ENCODE results near the gene ERCC3. TPM values are rescaled to one million over a fixed set of nuclear protein-coding genes. Genes with fewer than 3 reads are reported as not detected.
A peak's percentile ranks its signal among the peaks of the same experiment; 100 is the strongest.

Gene ERCC3
- total RNA-seq, 2 experiments from 2014 or later, result 40.0 to 44.0 TPM

DNA sequence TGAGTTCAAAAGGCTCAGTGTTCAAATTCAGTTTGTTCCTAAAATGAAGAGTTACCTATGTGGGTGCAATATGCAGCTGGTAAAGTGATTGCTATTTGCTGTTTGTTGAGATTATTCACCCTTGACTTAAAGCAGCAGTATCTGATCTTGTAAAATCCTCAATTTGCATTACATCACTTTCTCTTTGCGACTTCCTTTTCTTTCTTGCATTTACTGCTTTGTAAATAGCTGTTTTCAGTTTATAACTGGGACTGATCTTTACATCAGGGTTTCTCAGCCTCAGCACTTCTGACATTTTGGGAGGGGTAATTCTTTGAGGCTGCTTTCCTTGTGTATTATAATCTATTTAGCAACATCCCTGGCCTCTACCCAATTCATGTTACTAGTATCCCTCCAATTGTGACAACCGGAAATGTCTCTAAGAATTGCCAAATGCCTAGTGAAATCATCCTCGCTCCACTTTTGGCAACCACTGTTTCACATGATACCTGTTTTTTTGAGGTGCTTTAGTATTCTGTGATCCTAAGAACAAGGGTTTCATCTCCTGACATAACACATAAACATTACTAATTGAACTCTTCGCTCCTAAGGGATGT, 12.1 kb upstream of the ERCC3 start:
- CTCF ChIA-PET, result interaction anchor here (1.7 kb wide), 1 partner anchor 173 kb away, joined by 4 read pairs; no protein-coding TSS in a partner anchor
- Histone ChIP-seq H3K4me3 (ENCODE audit: low read length) (no peak overlapping the region), H3K27ac (ENCODE audit: low read depth in 1 of 2, low read length in 2 of 2) (no peak overlapping the region), H3K36me3 (ENCODE audit: insufficient read depth, low read length) (peaks cover 44% of the 10 kb centered on the region), H3K9me3 (ENCODE audit: control insufficient read depth in 1 of 2, insufficient read depth in 1 of 2, low read length in 2 of 2) (no peaks in the 10 kb centered on the region), H3K4me1 (ENCODE audit: insufficient read depth, low read length) (no peaks in the 10 kb centered on the region), H3K27me3 (ENCODE audit: control insufficient read depth in 1 of 2, insufficient read depth in 2 of 2, low read length in 2 of 2) (no peaks in the 10 kb centered on the region)
- H3K27ac Mint-ChIP-seq, result peak overlapping the region; percentile 39
- H3K4me1 Mint-ChIP-seq (ENCODE audit: low read depth), result no peaks in the 10 kb centered on the region
- H3K36me3 Mint-ChIP-seq (ENCODE audit: low read depth), result peaks cover 52% of the 10 kb centered on the region
- no peak for DNase-seq
- intact Hi-C loops (cut with DNase I, micrococcal nuclease), result no loop called here
- TF ChIP-seq, protein P1, sequence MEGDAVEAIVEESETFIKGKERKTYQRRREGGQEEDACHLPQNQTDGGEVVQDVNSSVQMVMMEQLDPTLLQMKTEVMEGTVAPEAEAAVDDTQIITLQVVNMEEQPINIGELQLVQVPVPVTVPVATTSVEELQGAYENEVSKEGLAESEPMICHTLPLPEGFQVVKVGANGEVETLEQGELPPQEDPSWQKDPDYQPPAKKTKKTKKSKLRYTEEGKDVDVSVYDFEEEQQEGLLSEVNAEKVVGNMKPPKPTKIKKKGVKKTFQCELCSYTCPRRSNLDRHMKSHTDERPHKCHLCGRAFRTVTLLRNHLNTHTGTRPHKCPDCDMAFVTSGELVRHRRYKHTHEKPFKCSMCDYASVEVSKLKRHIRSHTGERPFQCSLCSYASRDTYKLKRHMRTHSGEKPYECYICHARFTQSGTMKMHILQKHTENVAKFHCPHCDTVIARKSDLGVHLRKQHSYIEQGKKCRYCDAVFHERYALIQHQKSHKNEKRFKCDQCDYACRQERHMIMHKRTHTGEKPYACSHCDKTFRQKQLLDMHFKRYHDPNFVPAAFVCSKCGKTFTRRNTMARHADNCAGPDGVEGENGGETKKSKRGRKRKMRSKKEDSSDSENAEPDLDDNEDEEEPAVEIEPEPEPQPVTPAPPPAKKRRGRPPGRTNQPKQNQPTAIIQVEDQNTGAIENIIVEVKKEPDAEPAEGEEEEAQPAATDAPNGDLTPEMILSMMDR (IDR thresholded peaks at IDR 0.05), result no peak
- ATAC-seq (ENCODE audit: poor library complexity), result no peak
- POLR2A ChIA-PET, result no interaction called here
- no peaks in the 10 kb centered on the region for H3K9me3 Mint-ChIP-seq
- H3K27me3 Mint-ChIP-seq, result no peaks in the 10 kb centered on the region
- H3K4me3 Mint-ChIP-seq, result no peak overlapping the region

DNA sequence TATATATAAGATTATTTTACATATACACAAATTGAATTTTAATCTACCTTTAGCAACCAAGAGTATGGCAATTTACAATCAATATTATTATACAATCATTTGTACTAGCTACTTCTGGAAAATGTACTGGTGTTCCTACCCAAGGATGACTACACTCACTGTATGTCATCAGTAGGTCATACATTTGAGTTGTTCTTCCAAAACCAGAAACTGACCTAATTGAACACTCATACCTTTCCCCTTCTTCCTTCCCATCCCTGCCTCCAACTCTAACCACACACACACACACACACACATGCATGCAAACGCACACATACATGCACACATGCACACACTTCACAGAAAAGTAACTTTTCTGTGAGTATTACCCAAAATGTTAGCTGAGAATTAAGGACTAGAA, 8.2 kb upstream of the ERCC3 start:
- ChIA-PET CTCF (no interaction called here), POLR2A (no interaction called here)
- DNase-seq, result no peak
- Mint-ChIP-seq H3K4me1 (ENCODE audit: low read depth) (no peaks in the 10 kb centered on the region), H3K27ac (no peak overlapping the region), H3K4me3 (no peak overlapping the region), H3K27me3 (no peaks in the 10 kb centered on the region), H3K36me3 (ENCODE audit: low read depth) (peaks cover 25% of the 10 kb centered on the region), H3K9me3 (no peaks in the 10 kb centered on the region)
- ATAC-seq (ENCODE audit: poor library complexity), result no peak
- Histone ChIP-seq H3K27me3 (ENCODE audit: control insufficient read depth in 1 of 2, insufficient read depth in 2 of 2, low read length in 2 of 2) (no peaks in the 10 kb centered on the region), H3K36me3 (ENCODE audit: insufficient read depth, low read length) (peaks cover 17% of the 10 kb centered on the region), H3K4me1 (ENCODE audit: insufficient read depth, low read length) (no peaks in the 10 kb centered on the region), H3K9me3 (ENCODE audit: control insufficient read depth in 1 of 2, insufficient read depth in 1 of 2, low read length in 2 of 2) (no peaks in the 10 kb centered on the region), H3K4me3 (ENCODE audit: low read length) (no peak overlapping the region), H3K27ac (ENCODE audit: low read depth in 1 of 2, low read length in 2 of 2) (no peak overlapping the region)
- intact Hi-C loops (cut with DNase I, micrococcal nuclease), result no loop called here
- TF ChIP-seq, protein P1 (IDR thresholded peaks at IDR 0.05), result no peak

DNA sequence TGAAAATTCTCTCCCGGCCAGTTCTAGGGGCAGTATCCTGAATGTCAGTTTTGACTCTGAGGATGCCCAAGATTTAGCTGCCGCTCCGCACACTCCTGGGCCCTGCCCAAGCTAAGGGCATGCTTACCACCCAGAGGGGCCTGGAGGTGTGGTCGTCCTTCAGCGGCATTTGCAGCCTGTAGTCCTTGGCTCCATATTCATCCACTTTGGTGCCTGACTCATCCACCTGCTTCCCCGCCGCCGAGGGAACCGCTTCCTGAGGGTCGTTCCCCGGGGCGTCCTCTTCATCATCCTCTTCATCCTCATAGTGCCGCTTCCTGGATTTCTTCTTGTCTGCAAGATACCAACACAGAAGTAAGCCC, 577 bp downstream of the ERCC3 start:
- Mint-ChIP-seq H3K9me3 (no peaks in the 10 kb centered on the region), H3K27ac (peak overlapping the region; percentile 79), H3K4me1 (ENCODE audit: low read depth) (peaks cover 40% of the 10 kb centered on the region), H3K27me3 (no peaks in the 10 kb centered on the region), H3K4me3 (peak overlapping the region; percentile 93), H3K36me3 (ENCODE audit: low read depth) (peaks cover 57% of the 10 kb centered on the region)
- peaks cover 43% of the 10 kb centered on the region for H3K36me3 ChIP-seq (ENCODE audit: insufficient read depth, low read length)
- peak overlapping the region; percentile 60 to 69 for H3K27ac ChIP-seq (ENCODE audit: low read depth in 1 of 2, low read length in 2 of 2)
- no peak for ATAC-seq (ENCODE audit: poor library complexity)
- no peaks in the 10 kb centered on the region for H3K27me3 ChIP-seq (ENCODE audit: control insufficient read depth in 1 of 2, insufficient read depth in 2 of 2, low read length in 2 of 2)
- ChIA-PET POLR2A (interaction anchor here (0.6 to 1.9 kb wide), 12 partner anchors 11 to 798 kb away, joined by 3 to 10 read pairs (median 4); partner anchors contain the start of genes IWS1, SFT2D3 and UGGT1), CTCF (interaction anchor here (1.4 to 2.2 kb wide), 2 partner anchors 122 to 186 kb away, joined by 4 to 8 read pairs; no protein-coding TSS in a partner anchor)
- intact Hi-C loops (cut with DNase I, micrococcal nuclease), result loop anchor here in 1 of 2 experiments (5.0 to 10.0 kb wide), 3 partner anchors 91 to 801 kb away; partner anchors contain the start of genes MAP3K2 and UGGT1
- DNase-seq, result peak in 1 of 14 experiments; percentile 1
- peak overlapping the region; percentile 93 for H3K4me3 ChIP-seq (ENCODE audit: low read length)
- TF ChIP-seq, protein P1 (IDR thresholded peaks at IDR 0.05), result no peak
- H3K9me3 ChIP-seq (ENCODE audit: control insufficient read depth in 1 of 2, insufficient read depth in 1 of 2, low read length in 2 of 2), result no peaks in the 10 kb centered on the region
- peaks cover 20% of the 10 kb centered on the region for H3K4me1 ChIP-seq (ENCODE audit: insufficient read depth, low read length)
